Activated CD8-positive, alpha-beta T cell treated with anti-CD3 and anti-CD28 coated beads for 36 hours (primary cell): Measurements from ENCODE around the gene MTA1. TPM values are rescaled to one million over a fixed set of nuclear protein-coding genes. Genes with fewer than 3 reads are reported as not detected.

Source experiments
- ATAC-seq: fragments of 200-7000 bp; cut with Tn5 transposase; one replicate; pipeline ENCODE4 v1.10.0; 2021; ENCODE audit warnings: mild to moderate bottlenecking, moderate library complexity
- CTCF ChIA-PET: fragments of 350-600 bp; sonication (Branson Sonifier 250); formaldehyde crosslinking; loops from one replicate; lab custom pipeline; 2021; ENCODE audit warnings: antibody characterized with exemption; lab: Charles Lee
- POLR2A ChIA-PET: fragments of 350-600 bp; sonication (Branson Sonifier 250); formaldehyde crosslinking; loops from one replicate; lab custom pipeline; 2021; ENCODE audit warnings: antibody characterized with exemption; lab: Charles Lee
- DNase-seq: peaks from one replicate; pipeline ENCODE4 v3.0.0-alpha.2; 2020
- H3K27ac Mint-ChIP-seq: one replicate; pipeline ENCODE4 v1.8.0; 2021; ENCODE audit warnings: mild to moderate bottlenecking, mixed read lengths
- H3K27me3 Mint-ChIP-seq: one replicate; pipeline ENCODE4 v1.8.0; 2021; ENCODE audit warnings: mixed read lengths
- H3K36me3 Mint-ChIP-seq: one replicate; pipeline ENCODE4 v1.8.0; 2021; ENCODE audit warnings: low read depth, mixed read lengths
- H3K4me1 Mint-ChIP-seq: one replicate; pipeline ENCODE4 v1.8.0; 2021; ENCODE audit warnings: low read depth, mixed read lengths
- H3K4me3 Mint-ChIP-seq: one replicate; pipeline ENCODE4 v1.8.0; 2021; ENCODE audit warnings: mild to moderate bottlenecking, moderate library complexity, mixed read lengths
- H3K9me3 Mint-ChIP-seq: one replicate; pipeline ENCODE4 v1.8.0; 2021; ENCODE audit warnings: mixed read lengths
- CTCF ChIP-seq: fragments of 200-600 bp; IDR thresholded peaks from one replicate; pipeline ENCODE4 v1.8.0; 2022; ENCODE audit warnings: antibody characterized with exemption, mild to moderate bottlenecking
- intact Hi-C: fragments of 100-400 bp; cut with micrococcal nuclease; formaldehyde crosslinking; loops from one replicate; pipeline ENCODE4 v1.10.0; 2022
- total RNA-seq, 2 experiments: library from RNA; stranded (reverse); gene quantifications; one replicate each; pipeline ENCODE4 v1.2.3, GENCODE V29; 2021

The MTA1 gene
- total RNA-seq, 2 experiments from 2014 or later: 133 to 140 TPM

- no peak for ATAC-seq
- Mint-ChIP-seq H3K9me3 (peaks cover 16% of the 10 kb centered on the region), H3K27me3 (no peaks in the 10 kb centered on the region), H3K36me3 (peaks cover 31% of the 10 kb centered on the region), H3K4me3 (peak overlapping the region; percentile 91), H3K27ac (no peak overlapping the region), H3K4me1 (peaks cover 35% of the 10 kb centered on the region)
- CTCF ChIA-PET: interaction anchor here (1.3 to 1.5 kb wide), 2 partner anchors 29 to 30 kb away, joined by 3 read pairs; no protein-coding TSS in a partner anchor
- intact Hi-C loops: no loop called here
- no peak for DNase-seq
- no peak for TF ChIP-seq CTCF
- POLR2A ChIA-PET: interaction anchor here (1.0 to 3.0 kb wide), 4 partner anchors 10 to 21 kb away, joined by 3 to 14 read pairs (median 4); no protein-coding TSS in a partner anchor
Observed at GRCh38 chr14:105400016-105400415, 19.6 kb upstream of the MTA1 start.

- Mint-ChIP-seq H3K27ac (no peak overlapping the region), H3K4me3 (no peak overlapping the region)
Observed at GRCh38 chr14:105401699-105402098, 17.9 kb upstream of the MTA1 start.

GRCh38 chr14:105408592-105408991 is 11.0 kb upstream of the MTA1 start:
- no peak overlapping the region for H3K27ac Mint-ChIP-seq
- no peak for TF ChIP-seq CTCF
- intact Hi-C loops: no loop called here
- DNase-seq (no peak), ATAC-seq (no peak)
- peaks cover 17% of the 10 kb centered on the region for H3K4me1 Mint-ChIP-seq
- H3K36me3 Mint-ChIP-seq: no peaks in the 10 kb centered on the region
- CTCF ChIA-PET: no interaction called here
- H3K4me3 Mint-ChIP-seq: no peak overlapping the region
- H3K27me3 Mint-ChIP-seq: peaks cover 22% of the 10 kb centered on the region
- peaks cover 3% of the 10 kb centered on the region for H3K9me3 Mint-ChIP-seq
- POLR2A ChIA-PET: interaction anchor here (1.2 kb wide), 1 partner anchor 71 kb away, joined by 3 read pairs; no protein-coding TSS in a partner anchor

More at GRCh38 chr14:105401699-105402098, 17.9 kb upstream of the MTA1 start:
- POLR2A ChIA-PET: interaction anchor here (1.8 kb wide), 1 partner anchor 10 kb away, joined by 7 read pairs; no protein-coding TSS in a partner anchor
- intact Hi-C loops: no loop called here
- Mint-ChIP-seq H3K9me3 (peaks cover 16% of the 10 kb centered on the region), H3K36me3 (peaks cover 31% of the 10 kb centered on the region), H3K27me3 (no peaks in the 10 kb centered on the region), H3K4me1 (peaks cover 37% of the 10 kb centered on the region)
- TF ChIP-seq CTCF: no peak
- DNase-seq (no peak), ATAC-seq (no peak)
- CTCF ChIA-PET: no interaction called here

GRCh38 chr14:105409364-105409763 is 10.3 kb upstream of the MTA1 start:
- Mint-ChIP-seq H3K27ac (no peak overlapping the region), H3K4me1 (peaks cover 12% of the 10 kb centered on the region), H3K27me3 (peaks cover 24% of the 10 kb centered on the region), H3K4me3 (no peak overlapping the region), H3K9me3 (peaks cover 3% of the 10 kb centered on the region), H3K36me3 (no peaks in the 10 kb centered on the region)
- no peak for TF ChIP-seq CTCF
- ATAC-seq: no peak
- intact Hi-C loops: no loop called here
- CTCF ChIA-PET: no interaction called here
- POLR2A ChIA-PET: interaction anchor here (1.2 kb wide), 1 partner anchor 70 kb away, joined by 3 read pairs; no protein-coding TSS in a partner anchor
- no peak for DNase-seq

GRCh38 chr14:105410642-105411016 is 9.0 kb upstream of the MTA1 start:
- Mint-ChIP-seq H3K36me3 (no peaks in the 10 kb centered on the region), H3K27me3 (peaks cover 24% of the 10 kb centered on the region), H3K4me1 (peaks cover 9% of the 10 kb centered on the region), H3K4me3 (no peak overlapping the region), H3K27ac (no peak overlapping the region), H3K9me3 (no peaks in the 10 kb centered on the region)
- ChIA-PET POLR2A (interaction anchor here (2.3 kb wide), 1 partner anchor 12 kb away, joined by 14 read pairs; the partner anchor contains the start of gene TEX22), CTCF (interaction anchor here (0.9 to 1.3 kb wide), 3 partner anchors 11 to 79 kb away, joined by 3 to 5 read pairs (median 3); no protein-coding TSS in a partner anchor)
- TF ChIP-seq CTCF: no peak
- DNase-seq (no peak), ATAC-seq (no peak)
- intact Hi-C loops: no loop called here
